ENCODE results near the gene EGR4.

The EGR4 gene

DNA sequence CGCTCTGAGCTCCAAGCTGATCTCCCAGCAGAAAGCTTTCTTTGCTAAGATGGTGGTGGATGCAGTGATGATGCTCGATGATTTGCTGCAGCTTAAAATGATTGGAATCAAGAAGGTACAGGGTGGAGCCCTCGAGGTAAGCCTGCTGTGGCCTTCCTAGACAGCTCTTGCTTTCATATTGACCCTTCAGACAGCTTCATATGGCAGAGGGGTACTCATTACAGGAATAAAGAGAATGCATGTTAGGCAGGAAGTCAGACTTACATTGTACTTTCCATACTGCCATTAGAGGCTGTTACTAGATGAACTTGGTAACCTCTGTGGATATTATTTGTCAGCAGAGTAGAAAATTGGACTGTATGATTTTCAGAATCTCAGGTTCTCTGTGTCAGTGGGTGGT, 48.8 kb downstream of the EGR4 start:
- DNase-seq, result no peak

DNA sequence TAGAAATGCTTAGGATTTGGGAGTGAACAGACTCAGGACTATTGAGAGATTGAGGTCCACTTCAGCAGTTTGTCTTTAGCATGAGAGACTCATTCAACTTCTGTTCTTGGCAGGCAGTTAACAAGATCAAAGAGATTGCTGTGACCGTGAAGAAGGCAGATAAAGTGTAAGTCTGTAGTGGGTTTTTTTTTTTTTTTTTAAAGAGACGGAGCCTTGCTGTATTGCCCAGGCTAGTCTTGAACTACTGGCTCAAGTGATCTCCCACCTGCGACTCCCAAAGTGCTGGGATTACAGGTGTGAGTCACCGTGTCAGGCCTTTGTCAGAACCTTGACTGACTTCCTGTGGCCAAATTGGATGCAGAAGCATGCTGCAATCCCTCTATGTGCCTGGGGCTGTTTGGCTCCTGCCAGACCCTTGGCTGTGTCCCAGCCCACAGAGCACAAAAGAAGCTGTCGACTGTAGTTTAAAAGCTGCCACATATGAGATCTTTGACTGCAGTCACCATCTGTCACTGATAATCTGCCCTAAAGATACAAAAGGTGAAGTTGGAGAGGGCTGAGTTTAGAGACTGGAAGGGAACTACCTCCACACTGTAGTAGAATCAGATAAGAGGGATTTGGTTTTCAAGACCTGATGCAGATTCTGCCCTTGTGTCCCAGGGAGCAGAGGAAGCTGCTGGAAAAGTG, 49.3 kb downstream of the EGR4 start:
- DNase-seq, result no peak

Measured in hippocampal formation (tissue), 2 donors.